Neuron (in vitro differentiated cells): Measurements from ENCODE around the gene ZNF606.

Experiments
- H2AFZ ChIP-seq: one replicate; pipeline ENCODE4 v1.6.1; 2013; ENCODE audit warnings: low read depth, mild to moderate bottlenecking, inconsistent platforms, low read length, moderate library complexity
- H3K27me3 ChIP-seq: one replicate; pipeline ENCODE4 v1.6.1; 2013; ENCODE audit warnings: low read length; ENCODE audit not compliant: insufficient read depth
- H3K36me3 ChIP-seq: one replicate; pipeline ENCODE4 v1.6.1; 2013; ENCODE audit warnings: low read length; ENCODE audit not compliant: insufficient read depth
- H3K4me1 ChIP-seq: one replicate; pipeline ENCODE4 v1.6.1; 2013; ENCODE audit warnings: low read length; ENCODE audit not compliant: insufficient read depth
- H3K4me3 ChIP-seq: 2 replicates; pipeline ENCODE4 v1.5.1; 2013; ENCODE audit warnings: mild to moderate bottlenecking, low read length, moderate library complexity
- H3K9me3 ChIP-seq: one replicate; pipeline ENCODE4 v1.6.1; 2013; ENCODE audit warnings: low read length

Gene ZNF606

GRCh38 chr19:58001895-58002369 lies 688 bp downstream of the ZNF606 start:
- H3K9me3 ChIP-seq = peaks cover 72% of the 10 kb centered on the region
- peaks cover 73% of the 10 kb centered on the region for H3K36me3 ChIP-seq
- H3K4me3 ChIP-seq = peak overlapping the region; percentile 95
- H2AFZ ChIP-seq = peak overlapping the region; percentile 82
- peaks cover 10% of the 10 kb centered on the region for H3K4me1 ChIP-seq
- no peaks in the 10 kb centered on the region for H3K27me3 ChIP-seq

- peaks cover 72% of the 10 kb centered on the region for H3K9me3 ChIP-seq
- H3K27me3 ChIP-seq = no peaks in the 10 kb centered on the region
- H3K36me3 ChIP-seq = peaks cover 74% of the 10 kb centered on the region
- H3K4me1 ChIP-seq = peaks cover 10% of the 10 kb centered on the region
- H2AFZ ChIP-seq = no peak overlapping the region
- H3K4me3 ChIP-seq = no peak overlapping the region
These were observed 1.9 kb downstream of the ZNF606 start for GRCh38 chr19:58000677-58001076.

- H3K4me3 ChIP-seq = no peak overlapping the region
- no peaks in the 10 kb centered on the region for H3K4me1 ChIP-seq
- no peaks in the 10 kb centered on the region for H3K27me3 ChIP-seq
These were observed 9.8 kb downstream of the ZNF606 start for GRCh38 chr19:57992841-57993240.

GRCh38 chr19:57978586-57979289 lies 23.9 kb downstream of the ZNF606 start:
- Histone ChIP-seq H3K36me3 (peaks cover 86% of the 10 kb centered on the region), H3K9me3 (peaks cover 91% of the 10 kb centered on the region), H3K27me3 (no peaks in the 10 kb centered on the region), H2AFZ (no peak overlapping the region), H3K4me3 (no peak overlapping the region), H3K4me1 (no peaks in the 10 kb centered on the region)

More at GRCh38 chr19:57992841-57993240, 9.8 kb downstream of the ZNF606 start:
- Histone ChIP-seq H3K36me3 (peaks cover 80% of the 10 kb centered on the region), H3K9me3 (peaks cover 87% of the 10 kb centered on the region), H2AFZ (no peak overlapping the region)

DNA sequence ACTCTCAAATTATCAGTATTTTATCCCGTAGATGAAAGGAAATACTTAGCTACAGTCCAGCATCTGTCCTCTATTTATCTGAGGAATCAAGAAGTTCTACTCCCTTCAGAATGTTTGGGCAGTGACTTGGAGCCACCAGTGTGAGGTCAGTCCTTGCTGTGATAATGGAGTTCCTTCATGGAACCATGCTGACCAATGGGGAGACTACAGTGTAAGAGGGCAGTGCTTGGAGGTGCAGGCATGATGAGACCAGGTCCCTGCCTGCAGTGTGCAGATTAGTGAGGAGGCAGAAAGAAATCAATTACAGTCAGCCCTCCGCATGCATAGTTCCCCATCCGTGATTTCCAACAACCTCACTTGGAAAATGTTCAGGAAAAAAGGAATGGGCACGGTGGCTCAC lies 28.2 kb downstream of the ZNF606 start, which contains the start of gene C19orf18:
Gene C19orf18 (minus strand): TSS at position 101 of the 400 bp plus-strand sequence. CDS start 102 bp downstream, outside the sequence.
- Histone ChIP-seq H3K4me1 (no peaks in the 10 kb centered on the region), H3K4me3 (no peak within 1 kb of the TSS), H2AFZ (no peak within 1 kb of the TSS), H3K27me3 (no peaks in the 10 kb centered on the region), H3K36me3 (peaks cover 54% of the 10 kb centered on the region), H3K9me3 (peaks cover 71% of the 10 kb centered on the region)

GRCh38 chr19:57964761-57965160 lies 37.9 kb downstream of the ZNF606 start:
- Histone ChIP-seq H3K4me1 (no peaks in the 10 kb centered on the region), H3K36me3 (peaks cover 3% of the 10 kb centered on the region), H2AFZ (no peak overlapping the region), H3K27me3 (no peaks in the 10 kb centered on the region), H3K9me3 (peaks cover 28% of the 10 kb centered on the region), H3K4me3 (no peak overlapping the region)

DNA sequence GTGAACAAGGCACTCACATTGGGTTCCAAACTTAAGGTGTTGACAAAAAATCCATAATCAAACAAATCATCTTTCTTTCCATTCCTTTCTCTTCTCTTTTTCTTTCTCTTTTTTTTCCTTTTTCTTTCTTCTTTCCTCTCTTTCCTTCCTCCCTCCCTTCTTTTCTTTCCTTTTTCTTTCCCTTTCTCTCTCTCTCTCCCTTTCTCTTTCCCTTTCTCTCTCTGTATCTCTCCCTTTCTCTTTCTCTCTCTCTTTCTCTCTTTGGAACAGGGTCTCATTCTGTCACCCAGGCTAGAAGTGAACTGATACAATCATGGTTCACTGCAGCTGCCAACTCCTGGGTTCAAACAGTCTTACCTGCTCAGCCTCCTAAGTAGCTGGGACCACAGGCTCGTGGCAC lies 40.8 kb downstream of the ZNF606 start:
- Histone ChIP-seq H3K4me3 (no peak overlapping the region), H3K27me3 (no peaks in the 10 kb centered on the region), H3K9me3 (peaks cover 21% of the 10 kb centered on the region), H3K4me1 (no peaks in the 10 kb centered on the region), H2AFZ (no peak overlapping the region), H3K36me3 (peaks cover 3% of the 10 kb centered on the region)

GRCh38 chr19:57954996-57955395 lies 47.6 kb downstream of the ZNF606 start:
- Histone ChIP-seq H3K9me3 (peaks cover 26% of the 10 kb centered on the region), H2AFZ (no peak overlapping the region), H3K4me3 (no peak overlapping the region), H3K4me1 (no peaks in the 10 kb centered on the region), H3K27me3 (no peaks in the 10 kb centered on the region), H3K36me3 (no peaks in the 10 kb centered on the region)

- H3K9me3 ChIP-seq = peaks cover 23% of the 10 kb centered on the region
- no peak overlapping the region for H3K4me3 ChIP-seq
- H3K36me3 ChIP-seq = no peaks in the 10 kb centered on the region
- peaks cover 8% of the 10 kb centered on the region for H3K4me1 ChIP-seq
- H2AFZ ChIP-seq = no peak overlapping the region
- no peaks in the 10 kb centered on the region for H3K27me3 ChIP-seq
These were observed 52.9 kb downstream of the ZNF606 start for GRCh38 chr19:57949702-57950101.

DNA sequence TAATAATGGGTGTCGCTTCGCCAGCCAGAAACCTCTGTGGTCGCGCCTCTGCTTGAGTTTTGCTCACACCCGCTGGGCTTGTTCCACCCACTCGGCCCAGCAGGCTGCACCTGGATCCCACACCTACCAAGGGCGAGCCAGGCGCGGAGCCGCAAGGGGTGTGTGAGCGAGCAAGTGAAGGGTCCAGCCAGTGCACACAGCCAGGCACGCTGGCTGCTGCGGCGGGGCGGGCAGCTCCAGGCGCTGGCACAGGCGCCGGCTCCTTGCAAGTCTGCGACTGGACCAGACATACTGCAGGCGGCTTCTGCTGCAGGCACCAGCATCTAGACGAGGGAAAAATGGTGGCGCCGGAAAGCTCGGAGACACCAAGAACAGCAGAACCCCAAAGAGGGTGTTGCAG lies 53.3 kb downstream of the ZNF606 start:
- no peak overlapping the region for H2AFZ ChIP-seq
- peaks cover 1% of the 10 kb centered on the region for H3K36me3 ChIP-seq
- H3K4me1 ChIP-seq = peaks cover 8% of the 10 kb centered on the region
- peaks cover 26% of the 10 kb centered on the region for H3K9me3 ChIP-seq
- no peak overlapping the region for H3K4me3 ChIP-seq
- no peaks in the 10 kb centered on the region for H3K27me3 ChIP-seq

DNA sequence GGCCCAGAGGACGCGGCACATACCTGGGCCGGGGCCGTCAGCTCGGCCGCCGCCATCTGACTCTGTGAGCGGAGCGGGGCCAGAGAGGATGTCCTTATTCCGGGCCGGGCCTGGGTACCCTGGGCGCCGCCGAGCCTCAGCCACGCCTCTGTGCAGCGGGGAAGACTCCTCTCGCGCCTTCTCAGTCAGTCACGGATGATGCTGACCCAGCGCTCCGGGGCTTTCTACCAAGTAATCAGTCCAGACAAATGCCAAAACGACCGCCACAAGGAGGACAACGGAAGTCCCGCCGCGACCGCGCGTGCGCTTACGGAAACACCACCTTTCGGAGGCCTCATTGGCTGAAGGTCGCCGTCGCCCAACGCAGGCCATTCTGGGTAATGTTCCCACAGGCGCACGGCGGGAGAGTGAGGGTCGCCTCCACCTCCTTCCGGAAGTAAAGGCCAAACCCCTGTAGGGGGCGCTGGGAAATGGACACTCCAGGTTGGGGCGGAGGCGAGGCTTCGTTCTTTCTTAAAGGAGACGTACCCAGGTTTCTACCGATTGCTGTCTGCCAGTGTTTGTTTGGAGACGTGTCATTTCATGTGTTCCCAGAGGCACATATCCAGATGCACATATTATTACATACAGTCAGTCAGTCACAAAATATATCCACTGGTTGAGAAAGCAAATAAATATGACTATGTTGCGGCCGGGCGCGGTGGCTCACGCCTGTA lies 55.0 kb downstream of the ZNF606 start, which contains the start of gene ZNF256:
Gene ZNF256 (minus strand): TSS at position 288 of the 716 bp plus-strand sequence. CDS start 232 bp downstream, at position 56.
- H3K9me3 ChIP-seq = peaks cover 41% of the 10 kb centered on the region
- peaks cover 8% of the 10 kb centered on the region for H3K4me1 ChIP-seq
- peak within 1 kb of the TSS; percentile 75 for H2AFZ ChIP-seq
- no peaks in the 10 kb centered on the region for H3K27me3 ChIP-seq
- peak within 1 kb of the TSS; percentile 70 for H3K4me3 ChIP-seq
- H3K36me3 ChIP-seq = peaks cover 18% of the 10 kb centered on the region

GRCh38 chr19:57947088-57947418 lies 55.6 kb downstream of the ZNF606 start:
- no peaks in the 10 kb centered on the region for H3K27me3 ChIP-seq
- H3K4me3 ChIP-seq = peak overlapping the region; percentile 70
- H2AFZ ChIP-seq = peak overlapping the region; percentile 75
- peaks cover 23% of the 10 kb centered on the region for H3K36me3 ChIP-seq
- peaks cover 42% of the 10 kb centered on the region for H3K9me3 ChIP-seq
- H3K4me1 ChIP-seq = peaks cover 8% of the 10 kb centered on the region

DNA sequence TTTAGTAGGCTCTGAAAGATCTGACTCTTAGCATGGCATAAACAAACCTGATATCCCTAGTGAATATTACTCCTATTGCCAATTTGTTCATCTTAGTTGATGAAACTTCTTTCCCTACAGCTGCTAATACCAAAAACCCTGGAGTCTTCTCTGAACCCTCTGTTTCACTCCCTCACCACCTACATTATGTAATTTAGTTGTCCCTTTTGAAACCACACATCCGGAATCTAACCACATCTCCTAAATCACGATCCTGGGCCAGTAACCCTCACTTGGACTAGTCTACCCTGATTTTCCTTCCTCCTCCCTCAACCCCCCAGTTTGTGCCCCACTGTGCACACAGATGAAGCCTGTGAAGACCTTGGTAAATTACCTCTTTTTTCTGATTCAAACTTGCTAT lies 56.3 kb downstream of the ZNF606 start:
- peaks cover 31% of the 10 kb centered on the region for H3K36me3 ChIP-seq
- peak overlapping the region; percentile 70 for H3K4me3 ChIP-seq
- H2AFZ ChIP-seq = no peak overlapping the region
- peaks cover 8% of the 10 kb centered on the region for H3K4me1 ChIP-seq
- no peaks in the 10 kb centered on the region for H3K27me3 ChIP-seq
- peaks cover 48% of the 10 kb centered on the region for H3K9me3 ChIP-seq
